IMR-90 (cell line): Measurements from ENCODE around the gene NTRK3. TPM values are rescaled to one million over a fixed set of nuclear protein-coding genes. Genes with fewer than 3 reads are reported as not detected.

ENCODE experiments used
- ATAC-seq: fragments of 200-7000 bp; cut with Tn5 transposase; 2 replicates; pipeline ENCODE4 v1.9.1; 2020; ENCODE audit warnings: low read depth, mild to moderate bottlenecking, moderate library complexity
- BruUV-seq: library from RNA; stranded (reverse); fragments of 400-500 nt; replicated peaks from 2 replicates; lab custom pipeline; 2021; lab: Mats Ljungman, UMichigan
- CTCF ChIA-PET: fragments of 300-600 bp; formaldehyde crosslinking; extraction: SDS; loops from one replicate; lab custom pipeline; 2021; ENCODE audit warnings: antibody characterized with exemption; lab: Yijun Ruan, JAX
- POLR2A ChIA-PET: fragments of 300-600 bp; sonication (Branson Sonifier 250); formaldehyde crosslinking; loops from one replicate; lab custom pipeline; 2022; ENCODE audit warnings: antibody characterized with exemption; ENCODE audit not compliant: unreplicated experiment; lab: Charles Lee
- DNase-seq: peaks from one replicate; pipeline ENCODE4 v3.0.0; 2013
- H2AFZ ChIP-seq: replicated peaks from 2 replicates; pipeline ENCODE3; 2013; ENCODE audit warnings: low read length, mild to moderate bottlenecking; ENCODE audit not compliant: poor library complexity
- H2AK5ac ChIP-seq: 2 replicates; pipeline ENCODE4 v1.6.1; 2013; ENCODE audit warnings: low read depth, low read length, inconsistent platforms
- H2AK9ac ChIP-seq: replicated peaks from 2 replicates; pipeline ENCODE3; 2013; ENCODE audit warnings: mild to moderate bottlenecking, low read depth, low read length, moderate library complexity; ENCODE audit not compliant: poor library complexity
- H2BK120ac ChIP-seq: 2 replicates; pipeline ENCODE4 v1.6.1; 2013; ENCODE audit warnings: low read depth, low read length, inconsistent platforms
- H2BK15ac ChIP-seq: 3 replicates; pipeline ENCODE4 v1.6.1; 2013; ENCODE audit warnings: low read depth, low read length, inconsistent platforms
- H2BK20ac ChIP-seq: 2 replicates; pipeline ENCODE4 v1.6.1; 2013; ENCODE audit warnings: low read depth, mild to moderate bottlenecking, inconsistent platforms, low read length, moderate library complexity
- H2BK5ac ChIP-seq: 2 replicates; pipeline ENCODE4 v1.6.1; 2013; ENCODE audit warnings: mild to moderate bottlenecking, low read depth, low read length, inconsistent platforms; ENCODE audit not compliant: poor library complexity, severe bottlenecking
- H3K14ac ChIP-seq: replicated peaks from 2 replicates; pipeline ENCODE4 v1.6.1; 2013; ENCODE audit warnings: low read depth, low read length, inconsistent platforms
- H3K18ac ChIP-seq: 2 replicates; pipeline ENCODE4 v1.6.1; 2013; ENCODE audit warnings: low read depth, low read length, control low read depth
- H3K23ac ChIP-seq: 2 replicates; pipeline ENCODE4 v1.6.1; 2013; ENCODE audit warnings: low read depth, low read length, inconsistent platforms
- H3K27ac ChIP-seq: 2 replicates; pipeline ENCODE4 v1.5.1; 2013; ENCODE audit warnings: mild to moderate bottlenecking, control low read depth, low read length; ENCODE audit not compliant: insufficient read depth
- H3K27me3 ChIP-seq: 2 replicates; pipeline ENCODE4 v1.6.1; 2013; ENCODE audit warnings: low read length; ENCODE audit not compliant: control insufficient read depth, insufficient read depth
- H3K36me3 ChIP-seq: 2 replicates; pipeline ENCODE4 v1.6.1; 2013; ENCODE audit warnings: low read length, mixed read lengths; ENCODE audit not compliant: control insufficient read depth, insufficient read depth
- H3K4ac ChIP-seq: 2 replicates; pipeline ENCODE4 v1.6.1; 2013; ENCODE audit warnings: low read depth, low read length, inconsistent platforms
- H3K4me1 ChIP-seq: 2 replicates; pipeline ENCODE4 v1.6.1; 2013; ENCODE audit warnings: low read length, mixed read lengths; ENCODE audit not compliant: control insufficient read depth, insufficient read depth
- H3K4me2 ChIP-seq: 2 replicates; pipeline ENCODE4 v1.6.1; 2013; ENCODE audit warnings: low read depth, mild to moderate bottlenecking, control low read depth, low read length, moderate library complexity
- H3K4me3 ChIP-seq: 2 replicates; pipeline ENCODE4 v1.5.1; 2013; ENCODE audit warnings: low read depth, mild to moderate bottlenecking, control low read depth, low read length, moderate library complexity; ENCODE audit not compliant: insufficient read depth
- H3K56ac ChIP-seq: 2 replicates; pipeline ENCODE4 v1.6.1; 2013; ENCODE audit warnings: low read length, inconsistent platforms; ENCODE audit not compliant: insufficient read depth; ENCODE audit errors: extremely low read depth
- H3K79me1 ChIP-seq, 2 experiments: 2 replicates each; pipeline ENCODE4 v1.6.1; 2013; ENCODE audit warnings: low read length in 2 of 2, inconsistent platforms in 1 of 2, low read depth in 1 of 2
- H3K9ac ChIP-seq: 2 replicates; pipeline ENCODE4 v1.6.1; 2013; ENCODE audit warnings: low read depth, low read length, control low read depth
- H3K9me1 ChIP-seq: 2 replicates; pipeline ENCODE4 v1.6.1; 2013; ENCODE audit warnings: low read length, inconsistent platforms; ENCODE audit not compliant: insufficient read depth
- H3K9me3 ChIP-seq: 2 replicates; pipeline ENCODE4 v1.6.1; 2013; ENCODE audit warnings: low read length; ENCODE audit not compliant: control insufficient read depth, insufficient read depth
- H4K20me1 ChIP-seq: 2 replicates; pipeline ENCODE4 v1.6.1; 2013; ENCODE audit warnings: low read length, inconsistent platforms; ENCODE audit not compliant: insufficient read depth
- H4K5ac ChIP-seq: 2 replicates; pipeline ENCODE4 v1.6.1; 2013; ENCODE audit warnings: mild to moderate bottlenecking, low read depth, low read length, control low read depth
- H4K8ac ChIP-seq, 2 experiments: 2 replicates each; pipeline ENCODE4 v1.6.1; 2013; ENCODE audit warnings: low read depth in 2 of 2, low read length in 2 of 2, control low read depth in 1 of 2, inconsistent platforms in 1 of 2
- H4K91ac ChIP-seq: 2 replicates; pipeline ENCODE4 v1.6.1; 2013; ENCODE audit warnings: low read depth, low read length, inconsistent platforms; ENCODE audit not compliant: insufficient read depth
- BHLHE40 ChIP-seq: fragments of 150-350 bp; IDR thresholded peaks from 2 replicates; pipeline ENCODE4 v1.6.1; 2016; ENCODE audit warnings: mild to moderate bottlenecking, low read depth, low read length
- CEBPB ChIP-seq: IDR thresholded peaks from 2 replicates; pipeline ENCODE4 v1.6.1; 2012; ENCODE audit warnings: low read depth, low read length, improper control_type of control experiment
- CHD1 ChIP-seq: IDR thresholded peaks from 2 replicates; pipeline ENCODE4 v1.6.1; 2012; ENCODE audit warnings: low read depth, low read length, improper control_type of control experiment
- FOS ChIP-seq: fragments of 150-350 bp; IDR thresholded peaks from 2 replicates; pipeline ENCODE4 v1.6.1; 2016; ENCODE audit warnings: low read depth, low read length
- MAFK ChIP-seq: IDR thresholded peaks from 2 replicates; pipeline ENCODE4 v1.6.1; 2012; ENCODE audit warnings: low read depth, low read length, improper control_type of control experiment
- MAZ ChIP-seq: IDR thresholded peaks from 2 replicates; pipeline ENCODE4 v1.6.1; 2012; ENCODE audit warnings: low read depth, mild to moderate bottlenecking, low read length, improper control_type of control experiment, moderate library complexity, borderline replicate concordance
- MXI1 ChIP-seq: IDR thresholded peaks from 2 replicates; pipeline ENCODE4 v1.6.1; 2012; ENCODE audit warnings: low read depth, mild to moderate bottlenecking, low read length, moderate library complexity, borderline replicate concordance
- NFE2L2 ChIP-seq: fragments of 150-350 bp; IDR thresholded peaks from 2 replicates; pipeline ENCODE4 v1.6.1; 2016; ENCODE audit warnings: low read depth, mild to moderate bottlenecking, low read length
- POLR2A ChIP-seq: IDR thresholded peaks from 2 replicates; pipeline ENCODE4 v1.6.1; 2012; ENCODE audit warnings: mild to moderate bottlenecking, low read depth, low read length
- RAD21 ChIP-seq: IDR thresholded peaks from 2 replicates; pipeline ENCODE4 v1.6.1; 2012; ENCODE audit warnings: low read length, improper control_type of control experiment
- RCOR1 ChIP-seq: IDR thresholded peaks from 2 replicates; pipeline ENCODE4 v1.6.1; 2012; ENCODE audit warnings: mild to moderate bottlenecking, low read length, improper control_type of control experiment; ENCODE audit not compliant: insufficient replicate concordance
- RFX5 ChIP-seq: IDR thresholded peaks from 2 replicates; pipeline ENCODE4 v1.8.0; 2012; ENCODE audit warnings: low read depth, mild to moderate bottlenecking, low read length, moderate library complexity
- SMC3 ChIP-seq: fragments of 150-350 bp; IDR thresholded peaks from 2 replicates; pipeline ENCODE4 v1.6.1; 2016; ENCODE audit warnings: low read depth, mild to moderate bottlenecking, antibody characterized with exemption, low read length, moderate library complexity
- WGBS, 2 experiments: methylation state at CpG; one replicate each; pipeline versions ENCODE4 v1.1.5 to v1.1.7; 2013; ENCODE audit warnings: missing lambda C conversion rate in 2 of 2; ENCODE audit not compliant: insufficient read length in 1 of 2; ENCODE audit errors: extremely low coverage in 2 of 2; 5-methylcytosine and 5-hydroxymethylcytosine counted together
- dilution Hi-C: fragments of 300-500 bp; cut with HindIII; formaldehyde crosslinking; loops from one replicate; pipeline ENCODE4 v1.14.3; 2018; ENCODE audit warnings: low sequenced_read_pairs; ENCODE audit not compliant: unreplicated experiment
- in situ Hi-C: fragments of 300-500 bp; cut with MboI; formaldehyde crosslinking; loops from 3 replicates; pipeline ENCODE4 v1.14.3; 2019; ENCODE audit warnings: low sequenced_read_pairs, inconsistent platforms, mixed read lengths
- intact Hi-C: fragments of 100-400 bp; cut with micrococcal nuclease; formaldehyde crosslinking; loops from 2 replicates; pipeline ENCODE4 v1.10.0; 2022
- polyA plus RNA-seq, 3 experiments: library from polyadenylated mRNA; depleted of rRNA; stranded (reverse); fragments of >200 nt; gene quantifications; 2 replicates each; pipeline ENCODE4 v1.2.3, GENCODE V29; 2012; ENCODE audit warnings: low replicate concordance in 1 of 3
- total RNA-seq: library from RNA; depleted of rRNA; stranded (reverse); fragments of >200 nt; gene quantifications from 2 replicates; pipeline ENCODE4 v1.2.3, GENCODE V29; 2012
- TF ChIP-seq, protein P1 (sequence below): fragments of 150-350 bp; IDR thresholded peaks from 2 replicates; pipeline ENCODE4 v1.6.1; 2016; ENCODE audit warnings: low read depth, mild to moderate bottlenecking, low read length, moderate library complexity, borderline replicate concordance
- TF ChIP-seq, protein P2 (sequence below): conservative IDR thresholded peaks from 2 replicates; pipeline ENCODE4 v1.5.1; 2012; ENCODE audit warnings: mild to moderate bottlenecking, low read depth, low read length, improper control_type of control experiment
- TF ChIP-seq, protein P3 (sequence below): fragments of 150-350 bp; IDR thresholded peaks from 2 replicates; pipeline ENCODE4 v1.6.1; 2017; ENCODE audit warnings: mild to moderate bottlenecking, antibody characterized with exemption, low read length, low read depth

The NTRK3 gene
- total and polyA plus RNA-seq, 2 of the 4 experiments (the other 2 are of a cell fraction) = under 0.01 to 0.15 TPM

DNA sequence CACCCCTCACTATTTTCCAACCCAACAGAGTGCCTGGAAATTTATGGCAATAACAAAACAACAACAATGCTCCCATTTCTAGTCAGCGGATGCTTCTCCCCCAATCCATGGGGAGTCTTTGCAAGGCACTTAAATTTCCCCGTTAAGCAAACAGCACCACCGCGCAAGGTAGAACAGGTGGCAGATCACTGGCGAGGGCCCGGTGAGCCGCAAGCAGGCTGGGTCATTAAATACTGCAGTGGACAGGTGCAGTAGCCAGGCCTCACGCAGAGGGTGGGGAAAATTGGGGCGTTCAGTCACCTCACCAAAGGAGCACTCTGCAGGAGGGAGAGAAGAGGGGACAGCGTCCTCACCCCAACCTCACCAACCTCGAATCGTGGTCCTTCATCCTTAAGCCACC, 147.5 kb downstream of the NTRK3 start:
- Histone ChIP-seq H3K27me3 (no peaks in the 10 kb centered on the region), H2AK5ac (no peak overlapping the region), H3K4me3 (no peak overlapping the region), H2AFZ (no peak overlapping the region), H3K4me1 (no peaks in the 10 kb centered on the region), H2BK15ac (no peak overlapping the region), H3K79me1 (no peaks in the 10 kb centered on the region), H4K8ac (no peak overlapping the region), H2BK120ac (no peak overlapping the region), H3K56ac (no peak overlapping the region), H3K23ac (no peak overlapping the region), H2BK20ac (no peak overlapping the region), H3K4me2 (no peak overlapping the region), H3K18ac (no peak overlapping the region), H4K20me1 (no peaks in the 10 kb centered on the region), H2BK5ac (no peak overlapping the region), H2AK9ac (no peak overlapping the region), H3K27ac (no peak overlapping the region), H3K9me1 (no peaks in the 10 kb centered on the region), H3K36me3 (no peaks in the 10 kb centered on the region), H3K9ac (no peak overlapping the region), H3K9me3 (peaks cover 36% of the 10 kb centered on the region), H3K4ac (no peak overlapping the region), H4K5ac (no peak overlapping the region), H4K91ac (no peak overlapping the region), H3K14ac (no peak overlapping the region)
- intact Hi-C loops = no loop called here
- DNase-seq (no peak), ATAC-seq (no peak)
- WGBS, 2 experiments = no CpG with 5 or more reads among the region's 12 CpGs
- dilution Hi-C loops = no loop called here
- ChIA-PET POLR2A (no interaction called here), CTCF (no interaction called here)
- TF ChIP-seq RCOR1 = no peak
- TF ChIP-seq MAZ = no peak
- TF ChIP-seq, protein P1, sequence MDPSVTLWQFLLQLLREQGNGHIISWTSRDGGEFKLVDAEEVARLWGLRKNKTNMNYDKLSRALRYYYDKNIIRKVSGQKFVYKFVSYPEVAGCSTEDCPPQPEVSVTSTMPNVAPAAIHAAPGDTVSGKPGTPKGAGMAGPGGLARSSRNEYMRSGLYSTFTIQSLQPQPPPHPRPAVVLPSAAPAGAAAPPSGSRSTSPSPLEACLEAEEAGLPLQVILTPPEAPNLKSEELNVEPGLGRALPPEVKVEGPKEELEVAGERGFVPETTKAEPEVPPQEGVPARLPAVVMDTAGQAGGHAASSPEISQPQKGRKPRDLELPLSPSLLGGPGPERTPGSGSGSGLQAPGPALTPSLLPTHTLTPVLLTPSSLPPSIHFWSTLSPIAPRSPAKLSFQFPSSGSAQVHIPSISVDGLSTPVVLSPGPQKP = no peak
- TF ChIP-seq SMC3 = no peak
- TF ChIP-seq MXI1 = no peak
- TF ChIP-seq POLR2A = no peak
- TF ChIP-seq NFE2L2 = no peak
- TF ChIP-seq BHLHE40 = no peak
- TF ChIP-seq, protein P2, sequence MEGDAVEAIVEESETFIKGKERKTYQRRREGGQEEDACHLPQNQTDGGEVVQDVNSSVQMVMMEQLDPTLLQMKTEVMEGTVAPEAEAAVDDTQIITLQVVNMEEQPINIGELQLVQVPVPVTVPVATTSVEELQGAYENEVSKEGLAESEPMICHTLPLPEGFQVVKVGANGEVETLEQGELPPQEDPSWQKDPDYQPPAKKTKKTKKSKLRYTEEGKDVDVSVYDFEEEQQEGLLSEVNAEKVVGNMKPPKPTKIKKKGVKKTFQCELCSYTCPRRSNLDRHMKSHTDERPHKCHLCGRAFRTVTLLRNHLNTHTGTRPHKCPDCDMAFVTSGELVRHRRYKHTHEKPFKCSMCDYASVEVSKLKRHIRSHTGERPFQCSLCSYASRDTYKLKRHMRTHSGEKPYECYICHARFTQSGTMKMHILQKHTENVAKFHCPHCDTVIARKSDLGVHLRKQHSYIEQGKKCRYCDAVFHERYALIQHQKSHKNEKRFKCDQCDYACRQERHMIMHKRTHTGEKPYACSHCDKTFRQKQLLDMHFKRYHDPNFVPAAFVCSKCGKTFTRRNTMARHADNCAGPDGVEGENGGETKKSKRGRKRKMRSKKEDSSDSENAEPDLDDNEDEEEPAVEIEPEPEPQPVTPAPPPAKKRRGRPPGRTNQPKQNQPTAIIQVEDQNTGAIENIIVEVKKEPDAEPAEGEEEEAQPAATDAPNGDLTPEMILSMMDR = no peak
- TF ChIP-seq MAFK = no peak
- TF ChIP-seq CEBPB = no peak
- TF ChIP-seq, protein P3, sequence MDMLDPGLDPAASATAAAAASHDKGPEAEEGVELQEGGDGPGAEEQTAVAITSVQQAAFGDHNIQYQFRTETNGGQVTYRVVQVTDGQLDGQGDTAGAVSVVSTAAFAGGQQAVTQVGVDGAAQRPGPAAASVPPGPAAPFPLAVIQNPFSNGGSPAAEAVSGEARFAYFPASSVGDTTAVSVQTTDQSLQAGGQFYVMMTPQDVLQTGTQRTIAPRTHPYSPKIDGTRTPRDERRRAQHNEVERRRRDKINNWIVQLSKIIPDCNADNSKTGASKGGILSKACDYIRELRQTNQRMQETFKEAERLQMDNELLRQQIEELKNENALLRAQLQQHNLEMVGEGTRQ = no peak
- TF ChIP-seq RAD21 = no peak
- no peak for TF ChIP-seq RFX5
- no peak for TF ChIP-seq CHD1
- no peak for TF ChIP-seq FOS
- BruUV-seq = no TSS peak
- in situ Hi-C loops = no loop called here
